HL-60 (cell line): ENCODE data around the gene TOMM70.

Experiments used
- DNase-seq, 2 experiments: peaks; one replicate each; pipeline ENCODE4 v3.0.0-alpha.2; 2010 to 2020; ENCODE audit warnings: low read depth in 1 of 2, low spot score in 1 of 2
- H3K27ac ChIP-seq: fragments of 250-450 bp; sonication (Bioruptor Pico); replicated peaks from 2 replicates; pipeline ENCODE4 v1.5.1; 2020; ENCODE audit warnings: mild to moderate bottlenecking, moderate library complexity
- H3K27me3 ChIP-seq: fragments of 250-450 bp; sonication (Bioruptor Pico); 2 replicates; pipeline ENCODE4 v1.5.1; 2021; ENCODE audit warnings: mild to moderate bottlenecking, moderate library complexity; ENCODE audit not compliant: insufficient read depth, poor library complexity, severe bottlenecking
- H3K4me3 ChIP-seq: replicated peaks from 2 replicates; pipeline ENCODE4 v1.5.1; 2011; ENCODE audit warnings: mild to moderate bottlenecking, control low read depth, low read length; ENCODE audit not compliant: insufficient read depth
- CTCF ChIP-seq: IDR thresholded peaks from one replicate; pipeline ENCODE4 v1.5.1; 2011; ENCODE audit warnings: low read length, control low read depth, inconsistent platforms; ENCODE audit not compliant: insufficient read depth
- GABPA ChIP-seq: IDR thresholded peaks from 2 replicates; pipeline ENCODE4 v1.6.1; 2012; ENCODE audit warnings: low read depth
- POLR2AphosphoS5 ChIP-seq: IDR thresholded peaks from 2 replicates; pipeline ENCODE4 v1.6.1; 2012; ENCODE audit warnings: low read depth
- SPI1 ChIP-seq: IDR thresholded peaks from 2 replicates; pipeline ENCODE4 v1.6.1; 2012; ENCODE audit warnings: low read depth, mild to moderate bottlenecking, borderline replicate concordance
- TF ChIP-seq, protein P1 (sequence below): IDR thresholded peaks from 2 replicates; pipeline ENCODE4 v1.6.1; 2012; ENCODE audit warnings: low read depth; ENCODE audit not compliant: insufficient replicate concordance

TOMM70 gene

DNA sequence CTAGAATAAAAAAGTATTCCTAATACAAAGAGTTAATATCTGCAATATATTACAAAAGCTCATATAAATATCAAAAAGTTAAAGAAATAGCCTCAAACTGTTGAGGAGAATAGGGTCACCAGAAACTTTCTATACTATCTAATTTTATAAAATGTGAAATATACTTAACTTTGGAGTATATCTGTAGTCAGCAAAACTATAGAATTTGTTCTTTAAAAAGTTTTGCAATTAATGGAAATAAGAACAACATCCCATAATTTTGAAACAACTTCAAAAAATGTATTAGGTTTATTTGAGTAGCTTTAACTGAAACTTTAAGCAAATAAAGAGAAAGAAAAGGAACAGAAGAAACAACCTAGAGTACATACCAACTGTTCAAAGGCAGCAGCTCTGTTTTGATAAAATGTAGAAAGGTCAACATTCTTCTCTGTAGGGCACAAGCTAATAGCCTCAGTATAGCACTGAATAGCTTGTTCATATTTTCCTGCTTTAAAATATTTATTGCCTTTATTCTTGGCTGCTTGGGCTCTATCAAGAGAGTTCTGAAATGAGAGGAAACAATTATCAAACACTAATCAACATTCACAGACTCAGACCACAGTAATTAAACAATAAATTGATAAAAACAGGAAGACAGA lies 14.3 kb downstream of the TOMM70 start:
- H3K27ac ChIP-seq = no peak overlapping the region; the same call in 1 of the 2 replicates
- no peak for TF ChIP-seq GABPA
- TF ChIP-seq, protein P1, sequence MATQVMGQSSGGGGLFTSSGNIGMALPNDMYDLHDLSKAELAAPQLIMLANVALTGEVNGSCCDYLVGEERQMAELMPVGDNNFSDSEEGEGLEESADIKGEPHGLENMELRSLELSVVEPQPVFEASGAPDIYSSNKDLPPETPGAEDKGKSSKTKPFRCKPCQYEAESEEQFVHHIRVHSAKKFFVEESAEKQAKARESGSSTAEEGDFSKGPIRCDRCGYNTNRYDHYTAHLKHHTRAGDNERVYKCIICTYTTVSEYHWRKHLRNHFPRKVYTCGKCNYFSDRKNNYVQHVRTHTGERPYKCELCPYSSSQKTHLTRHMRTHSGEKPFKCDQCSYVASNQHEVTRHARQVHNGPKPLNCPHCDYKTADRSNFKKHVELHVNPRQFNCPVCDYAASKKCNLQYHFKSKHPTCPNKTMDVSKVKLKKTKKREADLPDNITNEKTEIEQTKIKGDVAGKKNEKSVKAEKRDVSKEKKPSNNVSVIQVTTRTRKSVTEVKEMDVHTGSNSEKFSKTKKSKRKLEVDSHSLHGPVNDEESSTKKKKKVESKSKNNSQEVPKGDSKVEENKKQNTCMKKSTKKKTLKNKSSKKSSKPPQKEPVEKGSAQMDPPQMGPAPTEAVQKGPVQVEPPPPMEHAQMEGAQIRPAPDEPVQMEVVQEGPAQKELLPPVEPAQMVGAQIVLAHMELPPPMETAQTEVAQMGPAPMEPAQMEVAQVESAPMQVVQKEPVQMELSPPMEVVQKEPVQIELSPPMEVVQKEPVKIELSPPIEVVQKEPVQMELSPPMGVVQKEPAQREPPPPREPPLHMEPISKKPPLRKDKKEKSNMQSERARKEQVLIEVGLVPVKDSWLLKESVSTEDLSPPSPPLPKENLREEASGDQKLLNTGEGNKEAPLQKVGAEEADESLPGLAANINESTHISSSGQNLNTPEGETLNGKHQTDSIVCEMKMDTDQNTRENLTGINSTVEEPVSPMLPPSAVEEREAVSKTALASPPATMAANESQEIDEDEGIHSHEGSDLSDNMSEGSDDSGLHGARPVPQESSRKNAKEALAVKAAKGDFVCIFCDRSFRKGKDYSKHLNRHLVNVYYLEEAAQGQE = no peak
- no peak for TF ChIP-seq CTCF
- TF ChIP-seq SPI1 = no peak
- TF ChIP-seq POLR2AphosphoS5 = no peak
- no peak overlapping the region for H3K4me3 ChIP-seq
- no peak for DNase-seq
- H3K27me3 ChIP-seq = no peaks in the 10 kb centered on the region

DNA sequence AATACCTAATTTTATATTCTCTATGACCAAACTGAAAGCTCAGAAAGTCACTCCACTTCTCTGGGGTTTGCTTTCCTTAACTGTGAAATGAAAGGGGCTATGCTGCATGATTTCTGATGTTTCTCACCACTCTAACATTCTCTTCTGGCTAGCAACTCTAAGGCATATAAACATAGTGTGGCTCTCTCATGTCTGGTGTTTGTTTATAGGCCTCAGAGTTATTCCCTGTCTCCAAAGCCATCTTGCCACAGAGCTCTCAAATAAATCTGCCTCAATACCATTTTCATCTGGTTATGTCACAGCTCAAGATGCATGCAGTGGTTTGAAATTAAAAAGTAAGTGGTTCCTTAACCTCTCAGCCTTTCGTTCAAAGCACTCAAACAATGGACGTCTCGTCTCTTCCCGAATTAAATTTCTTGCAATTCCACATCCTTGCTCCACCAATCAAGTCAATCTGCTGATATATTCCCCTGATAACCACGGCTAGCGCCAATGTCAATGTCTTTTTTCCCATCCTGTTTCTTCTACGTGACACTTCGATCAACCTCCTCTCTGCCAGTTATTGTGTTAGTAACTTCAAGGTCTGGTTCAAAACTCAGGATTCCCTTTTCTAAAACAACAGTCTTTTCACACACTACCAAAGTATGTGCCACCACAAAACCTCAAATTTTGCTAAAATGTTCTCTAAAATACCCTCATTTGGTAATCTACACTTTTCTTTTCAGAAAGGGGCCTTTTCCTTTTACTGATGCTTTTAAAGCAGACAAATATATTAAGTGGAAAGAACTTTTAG lies 16.0 kb downstream of the TOMM70 start:
- Histone ChIP-seq H3K27me3 (no peaks in the 10 kb centered on the region), H3K27ac (no peak overlapping the region), H3K4me3 (no peak overlapping the region)
- DNase-seq = no peak
- TF ChIP-seq, protein P1 = no peak
- no peak for TF ChIP-seq CTCF
- TF ChIP-seq POLR2AphosphoS5 = no peak
- TF ChIP-seq GABPA = no peak
- TF ChIP-seq SPI1 = no peak

DNA sequence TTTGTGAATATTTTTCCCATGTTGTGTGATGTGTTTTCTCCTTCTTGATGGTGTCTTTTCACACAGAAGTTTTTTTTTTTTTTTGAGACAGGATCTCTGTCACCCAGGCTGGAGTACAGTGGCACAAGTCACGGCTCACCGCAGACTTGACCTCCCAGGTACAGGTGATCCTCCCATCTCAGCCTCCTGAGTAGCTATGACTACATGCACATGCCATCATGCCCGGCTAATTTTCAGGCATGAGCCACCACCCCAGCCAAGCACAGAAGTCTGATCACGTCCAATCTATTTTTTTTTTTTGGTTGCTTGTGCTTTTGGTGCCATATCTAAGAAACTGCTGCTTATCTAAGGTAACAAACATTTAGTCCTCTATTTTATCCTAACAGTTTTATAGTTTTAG lies 24.6 kb downstream of the TOMM70 start:
- no peak for DNase-seq
- no peak overlapping the region for H3K27ac ChIP-seq
- H3K27me3 ChIP-seq = no peaks in the 10 kb centered on the region
- no peak overlapping the region for H3K4me3 ChIP-seq
- TF ChIP-seq, protein P1 = no peak
- TF ChIP-seq GABPA (no peak), SPI1 (no peak), POLR2AphosphoS5 (no peak), CTCF (no peak)
